Tracheal epithelial cell (primary cell): ENCODE measurements around the gene SELENOP. TPM values are rescaled to one million over a fixed set of nuclear protein-coding genes. Genes with fewer than 3 reads are reported as not detected.

ENCODE experiments used
- total RNA-seq: library from RNA; depleted of rRNA; stranded (reverse); fragments of >200 nt; gene quantifications from 2 replicates; pipeline ENCODE4 v1.2.1, GENCODE V29; 2014

The SELENOP gene
- 5.1 and 8.1 TPM in 2 replicates for total RNA-seq

GRCh38 chr5:42811591-42812446 is at the start of gene SELENOP:
TSS of gene SELENOP (minus strand) at chr5:42811892. CDS start at chr5:42808353, 3,539 bp downstream.

GRCh38 chr5:42756606-42757601 is 54.8 kb downstream of the SELENOP start, which contains the start of gene CCDC152:
TSS of gene CCDC152 (plus strand) at chr5:42756818. CDS start at chr5:42759122, 2,304 bp downstream.

Other genes with a start within 250 kb of the SELENOP start
- gene CCDC152, start 55.1 kb downstream of the SELENOP start, total RNA-seq: 0.21 TPM in 1 of 2 replicates, not detected in the other
- gene ANXA2R, start 228.4 kb upstream of the SELENOP start, total RNA-seq: 0.21 and 0.48 TPM in 2 replicates